Hepatocyte (in vitro differentiated cells): ENCODE results near the gene PGPEP1.

ENCODE experiments used
- CTCF ChIP-seq: fragments of 200-600 bp; sonication (generic); IDR thresholded peaks from 2 replicates; pipeline ENCODE4 v1.5.1; 2016; ENCODE audit warnings: antibody characterized with exemption, mild to moderate bottlenecking; ENCODE audit not compliant: poor library complexity
- EZH2 ChIP-seq: fragments of 200-600 bp; sonication (generic); IDR thresholded peaks from 2 replicates; pipeline ENCODE4 v1.6.1; 2016; ENCODE audit warnings: antibody characterized with exemption, mild to moderate bottlenecking, borderline replicate concordance
- EZH2phosphoT487 ChIP-seq: fragments of 200-600 bp; sonication (generic); IDR thresholded peaks from one replicate; pipeline ENCODE4 v1.6.1; 2018; ENCODE audit warnings: antibody characterized with exemption, mild to moderate bottlenecking, low read depth, moderate library complexity; ENCODE audit not compliant: unreplicated experiment, severe bottlenecking

GRCh38 chr19:18401580-18402112, 61.2 kb downstream of the PGPEP1 start:
- peak; percentile 53 for TF ChIP-seq CTCF
- no peak for TF ChIP-seq EZH2
- no peak for TF ChIP-seq EZH2phosphoT487
